Measurements from ENCODE around the gene DPYSL4. TPM values are rescaled to one million over a fixed set of nuclear protein-coding genes. Genes with fewer than 3 reads are reported as not detected.

Gene DPYSL4
- total and polyA plus RNA-seq, 2 of the 4 experiments (the other 2 are of a cell fraction): 8.1 to 30.5 TPM

DNA sequence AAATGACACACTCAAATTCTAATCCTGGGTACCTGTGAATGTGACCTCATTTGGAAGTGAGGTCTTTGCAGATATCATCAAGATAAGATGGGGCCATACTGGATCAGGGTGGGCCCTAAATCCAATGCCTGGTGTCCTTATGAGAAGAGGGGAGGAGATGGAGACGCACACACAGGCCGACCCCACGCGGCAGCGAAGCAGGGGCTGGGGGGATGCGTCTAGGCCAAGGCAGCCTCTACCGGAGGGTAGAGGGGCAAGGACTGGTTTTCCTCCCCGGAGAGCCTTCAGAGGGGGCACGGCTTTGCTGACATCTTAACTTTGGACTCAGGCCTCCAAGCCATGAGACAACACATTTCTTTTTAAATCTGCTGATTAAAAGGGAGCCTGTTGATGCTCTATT is 33.3 kb downstream of the DPYSL4 start:
- ATAC-seq (ENCODE audit: low read depth): no peak
- BruUV-seq (replicated peaks): no TSS peak

More for the DNA sequence above, 33.3 kb downstream of the DPYSL4 start:
- Histone ChIP-seq H3K56ac (ENCODE audit: extremely low read depth, insufficient read depth, low read length) (no peak overlapping the region), H3K9ac (ENCODE audit: low read depth, low read length) (no peak overlapping the region), H2BK5ac (ENCODE audit: low read depth, low read length, poor library complexity, severe bottlenecking) (no peak overlapping the region), H4K8ac (ENCODE audit: low read depth in 2 of 2, low read length in 2 of 2) (no peak overlapping the region), H3K4me3 (ENCODE audit: insufficient read depth, low read depth, low read length) (no peak overlapping the region), H3K27ac (ENCODE audit: insufficient read depth, low read length) (no peak overlapping the region), H2AFZ (replicated peaks; ENCODE audit: low read length, poor library complexity) (no peak overlapping the region), H3K79me1 (ENCODE audit: low read depth in 1 of 2, low read length in 2 of 2) (no peaks in the 10 kb centered on the region), H2AK5ac (ENCODE audit: low read depth, low read length) (no peak overlapping the region), H2BK20ac (ENCODE audit: low read depth, low read length) (no peak overlapping the region), H3K36me3 (ENCODE audit: control insufficient read depth, insufficient read depth, low read length) (no peaks in the 10 kb centered on the region), H3K9me3 (ENCODE audit: control insufficient read depth, insufficient read depth, low read length) (0 out of 2 replicates have a peak, but pooled peaks cover under 1% of the 10 kb centered on the region), H3K18ac (ENCODE audit: low read depth, low read length) (no peak overlapping the region), H3K14ac (replicated peaks; ENCODE audit: low read depth, low read length) (no peak overlapping the region), H3K9me1 (ENCODE audit: insufficient read depth, low read length) (no peaks in the 10 kb centered on the region), H4K20me1 (ENCODE audit: insufficient read depth, low read length) (no peaks in the 10 kb centered on the region), H3K23ac (ENCODE audit: low read depth, low read length) (no peak overlapping the region), H2AK9ac (replicated peaks; ENCODE audit: low read depth, low read length, poor library complexity) (no peak overlapping the region), H3K27me3 (ENCODE audit: control insufficient read depth, insufficient read depth, low read length) (no peaks in the 10 kb centered on the region), H4K91ac (ENCODE audit: insufficient read depth, low read depth, low read length) (no peak overlapping the region), H4K5ac (ENCODE audit: low read depth, low read length) (no peak overlapping the region), H2BK15ac (ENCODE audit: low read depth, low read length) (no peak overlapping the region), H3K4me2 (ENCODE audit: low read depth, low read length) (no peak overlapping the region), H3K4me1 (ENCODE audit: control insufficient read depth, insufficient read depth, low read length) (no peaks in the 10 kb centered on the region), H3K4ac (ENCODE audit: low read depth, low read length) (no peak overlapping the region), H2BK120ac (ENCODE audit: low read depth, low read length) (no peak overlapping the region)
- ChIA-PET POLR2A (ENCODE audit: unreplicated experiment) (no interaction called here), CTCF (interaction anchor here (0.5 kb wide), 1 partner anchor 131 kb away, joined by 3 read pairs; no protein-coding TSS in a partner anchor)
- in situ Hi-C loops (cut with MboI; ENCODE audit: low sequenced_read_pairs) (loop anchor here (5.0 to 10.0 kb wide), 3 partner anchors 127 to 415 kb away; no protein-coding TSS in a partner anchor), intact Hi-C loops (cut with micrococcal nuclease) (no loop called here), dilution Hi-C loops (cut with HindIII; ENCODE audit: low sequenced_read_pairs, unreplicated experiment) (no loop called here)
- TF ChIP-seq CHD1 (IDR thresholded peaks at IDR 0.05; ENCODE audit: low read depth, low read length) (no peak), CTCF (conservative IDR thresholded peaks at IDR 0.05; ENCODE audit: low read depth, low read length) (no peak), RFX5 (IDR thresholded peaks at IDR 0.05; ENCODE audit: low read depth, low read length) (no peak), RAD21 (IDR thresholded peaks at IDR 0.05; ENCODE audit: low read length) (no peak), BHLHE40 (IDR thresholded peaks at IDR 0.05; ENCODE audit: low read depth, low read length) (no peak), FOS (IDR thresholded peaks at IDR 0.05; ENCODE audit: low read depth, low read length) (no peak), RCOR1 (IDR thresholded peaks at IDR 0.05; ENCODE audit: insufficient replicate concordance, low read length) (no peak), POLR2A (IDR thresholded peaks at IDR 0.05; ENCODE audit: low read depth, low read length) (no peak), NFE2L2 (IDR thresholded peaks at IDR 0.05; ENCODE audit: low read depth, low read length) (no peak)
- WGBS, 2 experiments (ENCODE audit: extremely low coverage in 2 of 2, insufficient read length in 1 of 2): no CpG with 5 or more reads among the region's 9 CpGs
- DNase-seq: no peak

Measured in IMR-90 (cell line).